ENCODE data around the gene PPP1CB.
"Not testable (repeated sequence)": the region's sequence is repeated elsewhere in the genome, so short reads cannot be mapped to it uniquely, and the experiment has no call there.

PPP1CB gene

GRCh38 chr2:28736034-28736433, 15.6 kb upstream of the PPP1CB start:
- no peak for TF ChIP-seq POLR2AphosphoS5 (IDR thresholded peaks at IDR 0.05; ENCODE audit: low read depth)
- no peak for TF ChIP-seq CTCF (IDR thresholded peaks at IDR 0.05; ENCODE audit: insufficient read depth, low read length)
- TF ChIP-seq GABPA (IDR thresholded peaks at IDR 0.05; ENCODE audit: low read depth), result no peak
- no peak for TF ChIP-seq REST (IDR thresholded peaks at IDR 0.05; ENCODE audit: insufficient replicate concordance, low read depth)
- TF ChIP-seq SPI1 (IDR thresholded peaks at IDR 0.05; ENCODE audit: borderline replicate concordance, low read depth), result no peak
- no peak for DNase-seq (ENCODE audit: low read depth in 1 of 2, low spot score in 1 of 2)
- Histone ChIP-seq H3K4me3 (replicated peaks; ENCODE audit: insufficient read depth, low read length) (no peak overlapping the region), H3K27me3 (ENCODE audit: insufficient read depth, poor library complexity, severe bottlenecking) (no peaks in the 10 kb centered on the region), H3K27ac (replicated peaks) (no peak overlapping the region)

- DNase-seq (ENCODE audit: low read depth in 1 of 2, low spot score in 1 of 2), result no peak
- no peak overlapping the region for H3K27ac ChIP-seq (replicated peaks)
- no peak overlapping the region for H3K4me3 ChIP-seq (replicated peaks; ENCODE audit: insufficient read depth, low read length)
- H3K27me3 ChIP-seq (ENCODE audit: insufficient read depth, poor library complexity, severe bottlenecking), result no peaks in the 10 kb centered on the region
- no peak for TF ChIP-seq CTCF (IDR thresholded peaks at IDR 0.05; ENCODE audit: insufficient read depth, low read length)
- no peak for TF ChIP-seq POLR2AphosphoS5 (IDR thresholded peaks at IDR 0.05; ENCODE audit: low read depth)
- TF ChIP-seq SPI1 (IDR thresholded peaks at IDR 0.05; ENCODE audit: borderline replicate concordance, low read depth), result no peak
- TF ChIP-seq GABPA (IDR thresholded peaks at IDR 0.05; ENCODE audit: low read depth), result no peak
- TF ChIP-seq REST (IDR thresholded peaks at IDR 0.05; ENCODE audit: insufficient replicate concordance, low read depth), result no peak
Measured at GRCh38 chr2:28737655-28738054, 14.0 kb upstream of the PPP1CB start.

GRCh38 chr2:28742619-28743018, 9.0 kb upstream of the PPP1CB start:
- not testable (repeated sequence) for H3K27me3 ChIP-seq (ENCODE audit: insufficient read depth, poor library complexity, severe bottlenecking); H3K27ac ChIP-seq (replicated peaks); DNase-seq (ENCODE audit: low read depth in 1 of 2, low spot score in 1 of 2); H3K4me3 ChIP-seq (replicated peaks; ENCODE audit: insufficient read depth, low read length)

- H3K27ac ChIP-seq (replicated peaks), result no peak overlapping the region
- H3K4me3 ChIP-seq (replicated peaks; ENCODE audit: insufficient read depth, low read length), result no peak overlapping the region
- no peaks in the 10 kb centered on the region for H3K27me3 ChIP-seq (ENCODE audit: insufficient read depth, poor library complexity, severe bottlenecking)
- DNase-seq (ENCODE audit: low read depth in 1 of 2, low spot score in 1 of 2), result no peak
- no peak for TF ChIP-seq POLR2AphosphoS5 (IDR thresholded peaks at IDR 0.05; ENCODE audit: low read depth)
- TF ChIP-seq SPI1 (IDR thresholded peaks at IDR 0.05; ENCODE audit: borderline replicate concordance, low read depth), result no peak
- no peak for TF ChIP-seq GABPA (IDR thresholded peaks at IDR 0.05; ENCODE audit: low read depth)
- no peak for TF ChIP-seq REST (IDR thresholded peaks at IDR 0.05; ENCODE audit: insufficient replicate concordance, low read depth)
- no peak for TF ChIP-seq CTCF (IDR thresholded peaks at IDR 0.05; ENCODE audit: insufficient read depth, low read length)
Measured at GRCh38 chr2:28745225-28745624, 6.4 kb upstream of the PPP1CB start.
